H1 (cell line): ENCODE data around the gene ADAMTS1. TPM values are rescaled to one million over a fixed set of nuclear protein-coding genes. Genes with fewer than 3 reads are reported as not detected.

Experiments
- CTCF ChIA-PET: fragments of 300-600 bp; sonication (Branson Sonifier 250); formaldehyde crosslinking; loops from one replicate; lab custom pipeline; 2021; ENCODE audit not compliant: partially characterized antibody; lab: Charles Lee
- POLR2A ChIA-PET: fragments of 300-600 bp; sonication (Branson Sonifier 250); formaldehyde crosslinking; loops from one replicate; lab custom pipeline; 2021; ENCODE audit warnings: inconsistent platforms; ENCODE audit not compliant: partially characterized antibody; lab: Charles Lee
- DNase-seq, 2 experiments: peaks; one replicate each; pipeline versions ENCODE4 v3.0.0 to v3.0.0-alpha.2; 2010 to 2022; ENCODE audit warnings: low spot score in 2 of 2, low read depth in 1 of 2, mixed read lengths in 1 of 2
- FAIRE-seq: peaks from 2 replicates; lab custom pipeline; 2011; peaks lifted over from hg19 to GRCh38; lab: Jason Lieb, UNC
- H2AFZ ChIP-seq: 2 replicates; pipeline ENCODE4 v1.8.1; 2012; ENCODE audit warnings: low read length, inconsistent platforms
- H2AK5ac ChIP-seq: 2 replicates; pipeline ENCODE4 v1.6.1; 2013; ENCODE audit warnings: low read depth, low read length
- H2BK120ac ChIP-seq: replicated peaks from 2 replicates; pipeline ENCODE3; 2013; ENCODE audit warnings: low read depth, low read length, inconsistent platforms
- H2BK12ac ChIP-seq: 2 replicates; pipeline ENCODE4 v1.6.1; 2013; ENCODE audit warnings: low read depth, low read length
- H2BK15ac ChIP-seq: 2 replicates; pipeline ENCODE4 v1.6.1; 2013; ENCODE audit warnings: low read length
- H2BK20ac ChIP-seq: 2 replicates; pipeline ENCODE4 v1.6.1; 2013; ENCODE audit warnings: low read length
- H2BK5ac ChIP-seq: 2 replicates; pipeline ENCODE4 v1.6.1; 2013; ENCODE audit warnings: low read depth, low read length
- H3K14ac ChIP-seq: 2 replicates; pipeline ENCODE4 v1.6.1; 2013; ENCODE audit warnings: inconsistent platforms; ENCODE audit not compliant: insufficient read length
- H3K18ac ChIP-seq: 2 replicates; pipeline ENCODE4 v1.6.1; 2013; ENCODE audit warnings: low read length; ENCODE audit errors: extremely low read depth
- H3K23ac ChIP-seq: 2 replicates; pipeline ENCODE4 v1.6.1; 2013; ENCODE audit warnings: inconsistent platforms; ENCODE audit not compliant: insufficient read length
- H3K23me2 ChIP-seq: 2 replicates; pipeline ENCODE4 v1.6.1; 2013; ENCODE audit warnings: low read depth, low read length
- H3K27ac ChIP-seq: 2 replicates; pipeline ENCODE4 v1.6.1; 2011; ENCODE audit warnings: low read depth, low read length, inconsistent platforms
- H3K27me3 ChIP-seq, 4 experiments: replicated peaks in 1 of 4; 1 replicate in 1 of 4; 2 replicates in 3 of 4; pipeline versions ENCODE4 v1.6.1 to v1.8.1; 2011 to 2013; ENCODE audit warnings: low read length in 3 of 4, mild to moderate bottlenecking in 3 of 4, inconsistent platforms in 2 of 4, mixed read lengths in 2 of 4, moderate library complexity in 1 of 4; ENCODE audit not compliant: control insufficient read depth in 3 of 4, insufficient read depth in 3 of 4; ENCODE audit errors: extremely low read depth in 1 of 4
- H3K36me3 ChIP-seq, 4 experiments: 2 replicates each; pipeline versions ENCODE4 v1.6.1 to v1.8.1; 2011 to 2013; ENCODE audit warnings: mild to moderate bottlenecking in 4 of 4, low read length in 3 of 4, moderate library complexity in 2 of 4, control low read depth in 1 of 4, inconsistent platforms in 1 of 4; ENCODE audit not compliant: insufficient read depth in 4 of 4, control insufficient read depth in 2 of 4
- H3K4ac ChIP-seq: replicated peaks from 2 replicates; pipeline ENCODE3; 2013; ENCODE audit warnings: low read length, low read depth, mixed read lengths, inconsistent platforms; ENCODE audit not compliant: insufficient read length
- H3K4me1 ChIP-seq, 4 experiments: replicated peaks in 1 of 4; 1 replicate in 1 of 4; 2 replicates in 3 of 4; pipeline versions ENCODE4 v1.6.1 to v1.8.1; 2011 to 2013; ENCODE audit warnings: low read length in 3 of 4, inconsistent platforms in 2 of 4, mixed read lengths in 1 of 4; ENCODE audit not compliant: insufficient read depth in 4 of 4, control insufficient read depth in 3 of 4
- H3K4me2 ChIP-seq, 2 experiments: 2 replicates each; pipeline versions ENCODE4 v1.6.1 to v1.8.1; 2011 to 2013; ENCODE audit warnings: low read depth in 2 of 2, low read length in 2 of 2, control low read depth in 1 of 2, inconsistent platforms in 1 of 2, mild to moderate bottlenecking in 1 of 2; ENCODE audit not compliant: insufficient read depth in 1 of 2
- H3K4me3 ChIP-seq, 4 experiments: fragments of 200-600, 300-600 bp in 1 of 4; sonication (generic), shearing (Covaris generic), sonication (Bioruptor Twin) in 1 of 4; 2 replicates each; pipeline versions ENCODE4 v1.5.1 to v1.8.1; 2011 to 2016; ENCODE audit warnings: low read length in 4 of 4, low read depth in 3 of 4, control low read depth in 2 of 4, inconsistent platforms in 2 of 4, mild to moderate bottlenecking in 2 of 4, mixed read lengths in 1 of 4, moderate library complexity in 1 of 4; ENCODE audit not compliant: insufficient read depth in 2 of 4; ENCODE audit errors: extremely low read depth in 1 of 4
- H3K56ac ChIP-seq: replicated peaks from 2 replicates; pipeline ENCODE3; 2013; ENCODE audit warnings: low read depth, mild to moderate bottlenecking, mixed read lengths, low read length, inconsistent platforms; ENCODE audit not compliant: insufficient read length
- H3K79me1 ChIP-seq: 2 replicates; pipeline ENCODE4 v1.6.1; 2013; ENCODE audit warnings: low read depth, low read length, control low read depth
- H3K79me2 ChIP-seq, 2 experiments: 2 replicates each; pipeline versions ENCODE4 v1.6.1 to v1.8.1; 2012 to 2013; ENCODE audit warnings: low read length in 2 of 2, mild to moderate bottlenecking in 2 of 2, inconsistent platforms in 1 of 2; ENCODE audit not compliant: insufficient read depth in 2 of 2, control insufficient read depth in 1 of 2
- H3K9ac ChIP-seq, 4 experiments: replicated peaks in 1 of 4; 1 replicate in 1 of 4; 2 replicates in 3 of 4; pipeline versions ENCODE4 v1.6.1 to v1.8.1; 2011 to 2013; ENCODE audit warnings: low read depth in 3 of 4, low read length in 3 of 4, control low read depth in 2 of 4, mild to moderate bottlenecking in 2 of 4, moderate library complexity in 2 of 4, inconsistent platforms in 1 of 4; ENCODE audit errors: extremely low read depth in 1 of 4
- H3K9me3 ChIP-seq, 2 experiments: 2 replicates each; pipeline versions ENCODE4 v1.6.1 to v1.8.1; 2012 to 2013; ENCODE audit warnings: mild to moderate bottlenecking in 2 of 2, moderate library complexity in 2 of 2, control low read depth in 1 of 2, inconsistent platforms in 1 of 2, low read depth in 1 of 2, low read length in 1 of 2, mixed read lengths in 1 of 2; ENCODE audit not compliant: insufficient read depth in 2 of 2
- H4K20me1 ChIP-seq, 2 experiments: replicated peaks in 1 of 2; 2 replicates each; pipeline versions ENCODE3 to v1.8.1; 2011 to 2013; ENCODE audit warnings: inconsistent platforms in 2 of 2, low read length in 2 of 2, mild to moderate bottlenecking in 1 of 2; ENCODE audit not compliant: insufficient read depth in 2 of 2, control insufficient read depth in 1 of 2
- H4K5ac ChIP-seq: 2 replicates; pipeline ENCODE4 v1.6.1; 2013; ENCODE audit warnings: low read length, low read depth, mixed read lengths, inconsistent platforms; ENCODE audit not compliant: insufficient read length
- H4K8ac ChIP-seq: 2 replicates; pipeline ENCODE4 v1.8.0; 2013; ENCODE audit warnings: mild to moderate bottlenecking, moderate library complexity, low read length, inconsistent platforms; ENCODE audit not compliant: insufficient read depth; ENCODE audit errors: extremely low read depth
- H4K91ac ChIP-seq: replicated peaks from 2 replicates; pipeline ENCODE3; 2013; ENCODE audit warnings: low read length, mixed read lengths, inconsistent platforms; ENCODE audit not compliant: insufficient read length
- CEBPB ChIP-seq: IDR thresholded peaks from 2 replicates; pipeline ENCODE4 v1.6.1; 2012; ENCODE audit warnings: low read depth, low read length
- FOSL1 ChIP-seq: IDR thresholded peaks from 2 replicates; pipeline ENCODE4 v1.6.1; 2011; ENCODE audit warnings: mild to moderate bottlenecking, low read depth, low read length, moderate library complexity; ENCODE audit not compliant: insufficient read depth
- HDAC2 ChIP-seq, 2 experiments: fragments of 300-600 bp in 1 of 2; sonication (generic) in 1 of 2; IDR thresholded peaks; 2 replicates each; pipeline ENCODE4 v1.6.1; 2011 to 2012; ENCODE audit warnings: low read depth in 2 of 2, low read length in 2 of 2, mild to moderate bottlenecking in 2 of 2, moderate library complexity in 2 of 2, borderline replicate concordance in 1 of 2, inconsistent platforms in 1 of 2
- JUN ChIP-seq: IDR thresholded peaks from 2 replicates; pipeline ENCODE4 v1.6.1; 2011; ENCODE audit warnings: low read depth, mild to moderate bottlenecking, improper control_type of control experiment, low read length
- POU5F1 ChIP-seq: IDR thresholded peaks from 2 replicates; pipeline ENCODE4 v1.6.1; 2011; ENCODE audit warnings: low read depth, mild to moderate bottlenecking, low read length, moderate library complexity
- RAD21 ChIP-seq, 2 experiments: IDR thresholded peaks in 1 of 2; conservative IDR thresholded peaks in 1 of 2; 2 replicates each; pipeline ENCODE4 v1.6.1; 2011; ENCODE audit warnings: low read depth in 2 of 2, low read length in 2 of 2, improper control_type of control experiment in 1 of 2, inconsistent platforms in 1 of 2, mild to moderate bottlenecking in 1 of 2, moderate library complexity in 1 of 2
- SIN3A ChIP-seq, 2 experiments: IDR thresholded peaks in 1 of 2; conservative IDR thresholded peaks in 1 of 2; 2 replicates each; pipeline ENCODE4 v1.6.1; 2011 to 2012; ENCODE audit warnings: low read length in 2 of 2, improper control_type of control experiment in 1 of 2, low read depth in 1 of 2, mild to moderate bottlenecking in 1 of 2
- SUZ12 ChIP-seq: fragments of 200-600 bp; sonication (generic); IDR thresholded peaks from 2 replicates; pipeline ENCODE4 v1.6.1; 2012; ENCODE audit warnings: mild to moderate bottlenecking, inconsistent platforms, low read length, moderate library complexity, mixed read lengths
- WGBS, 2 experiments: shearing (Covaris generic) in 1 of 2; methylation state at CpG; one replicate each; pipeline versions ENCODE4 v1.1.6 to v1.1.7; 2013 to 2015; ENCODE audit warnings: low lambda C conversion rate in 2 of 2, mixed read lengths in 2 of 2, inconsistent platforms in 1 of 2, low coverage in 1 of 2, missing lambda C conversion rate in 1 of 2; ENCODE audit not compliant: insufficient replicate concordance in 2 of 2, insufficient coverage in 1 of 2, insufficient read length in 1 of 2; ENCODE audit errors: extremely low coverage in 1 of 2, missing lambda C conversion rate in 1 of 2; 5-methylcytosine and 5-hydroxymethylcytosine counted together
- polyA plus RNA-seq, 7 experiments: library from polyadenylated mRNA; depleted of rRNA in 3 of 7; stranded (reverse) in 5 of 7; unstranded in 2 of 7; fragments of >200 nt in 5 of 7; fragments of 200-250 nt in 2 of 7; gene quantifications; 1 replicate in 5 of 7; 2 replicates in 1 of 7; 4 replicates in 1 of 7; pipeline versions ENCODE4 v1.2.1 to v1.2.3, GENCODE V29; 2011 to 2013; ENCODE audit warnings: missing spikeins in 2 of 7, mixed read lengths in 2 of 7
- total RNA-seq: library from RNA; stranded (reverse); fragmentation: NEBNext Ultra II Directional; extraction: Animal tissue kit (Norgen Biotek cat#: 25700); gene quantifications from 2 replicates; pipeline ENCODE4 v1.2.1, GENCODE V29; 2021
- TF ChIP-seq, protein P1 (sequence below), 3 experiments: IDR thresholded peaks; 1 replicate in 2 of 3; 2 replicates in 1 of 3; pipeline versions ENCODE4 v1.5.1 to v1.6.1; 2011; ENCODE audit warnings: low read length in 3 of 3, mild to moderate bottlenecking in 3 of 3, inconsistent platforms in 2 of 3, low read depth in 1 of 3, moderate library complexity in 1 of 3; ENCODE audit not compliant: insufficient read depth in 1 of 3; ENCODE audit errors: control extremely low read depth in 1 of 3
- TF ChIP-seq, protein P2 (sequence below): IDR thresholded peaks from 2 replicates; pipeline ENCODE4 v1.6.1; 2012; ENCODE audit warnings: inconsistent platforms

Gene ADAMTS1
- total and polyA plus RNA-seq, 2 of the 8 experiments (the other 6 are each of a cell fraction or from before 2014, with no cell fraction given) = 10.7 to 22.4 TPM

GRCh38 chr21:26874347-26874746 lies 29.1 kb upstream of the ADAMTS1 start:
- no peaks in the 10 kb centered on the region for H3K79me2 ChIP-seq
- H3K27ac ChIP-seq = no peak overlapping the region
- ChIA-PET POLR2A (no interaction called here), CTCF (interaction anchor here (1.0 kb wide), 1 partner anchor 11 kb away, joined by 3 read pairs; no protein-coding TSS in a partner anchor)
- no peak overlapping the region for H4K91ac ChIP-seq
- H3K9me3 ChIP-seq = peaks cover 3 to 8% of the 10 kb centered on the region in 2 experiments; a peak in 2 of 4 replicates
- no peaks in the 10 kb centered on the region for H3K4me1 ChIP-seq
- H3K4ac ChIP-seq = no peak overlapping the region
- H3K4me2 ChIP-seq = no peak overlapping the region
- H3K79me1 ChIP-seq = no peaks in the 10 kb centered on the region
- H3K27me3 ChIP-seq = no peaks in the 10 kb centered on the region
- H2BK5ac ChIP-seq = no peak overlapping the region
- H2AFZ ChIP-seq = no peak overlapping the region
- H3K4me3 ChIP-seq = no peak overlapping the region
- FAIRE-seq (no peak), DNase-seq (no peak)
- no peaks in the 10 kb centered on the region for H4K20me1 ChIP-seq
- H3K23ac ChIP-seq = no peak overlapping the region
- H2BK12ac ChIP-seq = no peak overlapping the region
- no peak overlapping the region for H2BK15ac ChIP-seq
- H4K5ac ChIP-seq = no peak overlapping the region
- no peak overlapping the region for H3K9ac ChIP-seq
- H2BK120ac ChIP-seq = no peak overlapping the region
- no peaks in the 10 kb centered on the region for H3K23me2 ChIP-seq
- WGBS, 2 experiments = 87% methylated on average over 1 of the region's 1 CpG; no CpG with 5 or more reads in 1 of the 2 experiments
- no peak overlapping the region for H3K14ac ChIP-seq
- no peak overlapping the region for H2BK20ac ChIP-seq
- no peak overlapping the region for H2AK5ac ChIP-seq
- H3K18ac ChIP-seq = no peak overlapping the region
- H3K56ac ChIP-seq = no peak overlapping the region
- H4K8ac ChIP-seq = no peak overlapping the region
- peaks cover 0 to 2% (median 0%) of the 10 kb centered on the region in 4 experiments; a peak in 1 of 8 replicates for H3K36me3 ChIP-seq
- TF ChIP-seq POU5F1 = no peak
- TF ChIP-seq, protein P1, sequence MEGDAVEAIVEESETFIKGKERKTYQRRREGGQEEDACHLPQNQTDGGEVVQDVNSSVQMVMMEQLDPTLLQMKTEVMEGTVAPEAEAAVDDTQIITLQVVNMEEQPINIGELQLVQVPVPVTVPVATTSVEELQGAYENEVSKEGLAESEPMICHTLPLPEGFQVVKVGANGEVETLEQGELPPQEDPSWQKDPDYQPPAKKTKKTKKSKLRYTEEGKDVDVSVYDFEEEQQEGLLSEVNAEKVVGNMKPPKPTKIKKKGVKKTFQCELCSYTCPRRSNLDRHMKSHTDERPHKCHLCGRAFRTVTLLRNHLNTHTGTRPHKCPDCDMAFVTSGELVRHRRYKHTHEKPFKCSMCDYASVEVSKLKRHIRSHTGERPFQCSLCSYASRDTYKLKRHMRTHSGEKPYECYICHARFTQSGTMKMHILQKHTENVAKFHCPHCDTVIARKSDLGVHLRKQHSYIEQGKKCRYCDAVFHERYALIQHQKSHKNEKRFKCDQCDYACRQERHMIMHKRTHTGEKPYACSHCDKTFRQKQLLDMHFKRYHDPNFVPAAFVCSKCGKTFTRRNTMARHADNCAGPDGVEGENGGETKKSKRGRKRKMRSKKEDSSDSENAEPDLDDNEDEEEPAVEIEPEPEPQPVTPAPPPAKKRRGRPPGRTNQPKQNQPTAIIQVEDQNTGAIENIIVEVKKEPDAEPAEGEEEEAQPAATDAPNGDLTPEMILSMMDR (IDR thresholded peaks at IDR 0.05; ENCODE audit: control extremely low read depth in 1 of 3, insufficient read depth in 1 of 3, low read depth in 1 of 3, low read length in 3 of 3) = no peak
- no peak for TF ChIP-seq RAD21 (IDR thresholded peaks at IDR 0.05 in 1 of 2, conservative IDR thresholded peaks at IDR 0.05 in 1 of 2; ENCODE audit: low read depth in 2 of 2, low read length in 2 of 2)
- TF ChIP-seq JUN = no peak
- TF ChIP-seq HDAC2 (IDR thresholded peaks at IDR 0.05; ENCODE audit: borderline replicate concordance in 1 of 2, low read depth in 2 of 2, low read length in 2 of 2) = no peak
- TF ChIP-seq CEBPB = no peak
- TF ChIP-seq FOSL1 = no peak
- TF ChIP-seq SUZ12 = no peak
- TF ChIP-seq, protein P2, sequence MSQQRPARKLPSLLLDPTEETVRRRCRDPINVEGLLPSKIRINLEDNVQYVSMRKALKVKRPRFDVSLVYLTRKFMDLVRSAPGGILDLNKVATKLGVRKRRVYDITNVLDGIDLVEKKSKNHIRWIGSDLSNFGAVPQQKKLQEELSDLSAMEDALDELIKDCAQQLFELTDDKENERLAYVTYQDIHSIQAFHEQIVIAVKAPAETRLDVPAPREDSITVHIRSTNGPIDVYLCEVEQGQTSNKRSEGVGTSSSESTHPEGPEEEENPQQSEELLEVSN = no peak
- no peak for TF ChIP-seq SIN3A (conservative IDR thresholded peaks at IDR 0.05 in 1 of 2, IDR thresholded peaks at IDR 0.05 in 1 of 2; ENCODE audit: low read depth in 1 of 2, low read length in 2 of 2)
